Skin of body (tissue), 2 donors: ENCODE data around the gene IDI2. TPM values are rescaled to one million over a fixed set of nuclear protein-coding genes. Genes with fewer than 3 reads are reported as not detected.

Source experiments
- DNase-seq: peaks from one replicate; lab custom pipeline; 2025; lab: John Stamatoyannopoulos, UW
- total RNA-seq: library from RNA; depleted of rRNA; stranded (reverse); fragments of >200 nt; gene quantifications from one replicate; pipeline ENCODE4 v1.2.3, GENCODE V29; 2014

IDI2 gene
- total RNA-seq, 1 donor from 2014 or later: not detected

GRCh38 chr10:983401-983800 is 42.3 kb downstream of the IDI2 start:
- DNase-seq: no peak

GRCh38 chr10:980468-981093 is 45.1 kb downstream of the IDI2 start:
- no peak for DNase-seq

GRCh38 chr10:978826-979421 is 46.7 kb downstream of the IDI2 start:
- no peak for DNase-seq

- no peak for DNase-seq
These were observed 49.3 kb downstream of the IDI2 start for GRCh38 chr10:976316-976715.

GRCh38 chr10:974785-975074 is 50.9 kb downstream of the IDI2 start:
- no peak for DNase-seq

GRCh38 chr10:974038-974784 is 51.4 kb downstream of the IDI2 start:
- no peak for DNase-seq

- DNase-seq: no peak
These were observed 52.9 kb downstream of the IDI2 start for GRCh38 chr10:972763-973162.

- no peak for DNase-seq
These were observed 54.0 kb downstream of the IDI2 start for GRCh38 chr10:971613-972012.

- DNase-seq: peak; percentile 18
These were observed 54.5 kb downstream of the IDI2 start for GRCh38 chr10:971150-971542.

- no peak for DNase-seq
These were observed 55.1 kb downstream of the IDI2 start for GRCh38 chr10:970311-971149.

GRCh38 chr10:969473-970150 is 56.0 kb downstream of the IDI2 start:
- no peak for DNase-seq

Other genes with a start within 250 kb of the IDI2 start
- 36.5 TPM for gene LARP4B, start 94.2 kb downstream of the IDI2 start, total RNA-seq
- gene GTPBP4, start 37.4 kb downstream of the IDI2 start, total RNA-seq: 36.8 TPM
- gene IDI1, start 23.3 kb upstream of the IDI2 start, total RNA-seq: 81.6 TPM
- 8.3 TPM for gene WDR37, start 30.5 kb upstream of the IDI2 start, total RNA-seq